NCI-H1105 treated with DMSO at 0.1 percent for 48 hours (cell line): ENCODE results near the gene STARD5.
"Not testable (repeated sequence)": the region's sequence is repeated elsewhere in the genome, so short reads cannot be mapped to it uniquely, and the experiment has no call there.

Experiments used
- DNase-seq: peaks from one replicate; lab custom pipeline; 2025; lab: John Stamatoyannopoulos, UW

STARD5 gene

GRCh38 chr15:81337713-81338157, 13.8 kb upstream of the STARD5 start:
- no peak for DNase-seq

GRCh38 chr15:81337241-81337640, 13.3 kb upstream of the STARD5 start:
- DNase-seq = no peak

GRCh38 chr15:81336568-81336967, 12.6 kb upstream of the STARD5 start:
- no peak for DNase-seq

GRCh38 chr15:81335631-81336030, 11.7 kb upstream of the STARD5 start:
- no peak for DNase-seq

GRCh38 chr15:81334768-81335435, 11.0 kb upstream of the STARD5 start:
- no peak for DNase-seq

GRCh38 chr15:81333363-81333762, 9.4 kb upstream of the STARD5 start:
- no peak for DNase-seq

- DNase-seq = no peak
Measured at GRCh38 chr15:81332326-81332725, 8.4 kb upstream of the STARD5 start.

GRCh38 chr15:81331600-81331999, 7.7 kb upstream of the STARD5 start:
- DNase-seq = no peak

GRCh38 chr15:81331141-81331540, 7.2 kb upstream of the STARD5 start:
- DNase-seq = not testable (repeated sequence)

GRCh38 chr15:81330366-81331090, 6.6 kb upstream of the STARD5 start:
- DNase-seq = no peak

- no peak for DNase-seq
Measured at GRCh38 chr15:81329446-81329845, 5.5 kb upstream of the STARD5 start.

- DNase-seq = no peak
Measured at GRCh38 chr15:81327516-81327915, 3.6 kb upstream of the STARD5 start.

- no peak for DNase-seq
Measured at GRCh38 chr15:81326466-81327212, 2.7 kb upstream of the STARD5 start.

GRCh38 chr15:81323559-81323943, 390 bp downstream of the STARD5 start:
- no peak for DNase-seq

- DNase-seq = no peak
Measured at GRCh38 chr15:81322676-81323253, 1.2 kb downstream of the STARD5 start.

- no peak for DNase-seq
Measured at GRCh38 chr15:81321667-81322066, 2.3 kb downstream of the STARD5 start.

GRCh38 chr15:81317642-81318017, 6.3 kb downstream of the STARD5 start:
- no peak for DNase-seq

GRCh38 chr15:81316267-81316666, 7.7 kb downstream of the STARD5 start:
- DNase-seq = no peak

- DNase-seq = no peak
Measured at GRCh38 chr15:81315452-81316175, 8.3 kb downstream of the STARD5 start.

- no peak for DNase-seq
Measured at GRCh38 chr15:81314378-81314777, 9.6 kb downstream of the STARD5 start.

- DNase-seq = no peak
Measured at GRCh38 chr15:81313686-81314085, 10.3 kb downstream of the STARD5 start.
